K562 (cell line): ENCODE measurements around the gene CXCL13. TPM values are rescaled to one million over a fixed set of nuclear protein-coding genes. Genes with fewer than 3 reads are reported as not detected.

Experiments used
- ATAC-seq: fragments of 200-7000 bp; cut with Tn5 transposase; 3 replicates; pipeline ENCODE4 v1.9.1; 2020; ENCODE audit warnings: moderate library complexity
- BruUV-seq: library from RNA; stranded (reverse); fragments of 400-500 nt; replicated peaks from 2 replicates; lab custom pipeline; 2021; lab: Mats Ljungman, UMichigan
- CTCF ChIA-PET: fragments of 300-600 bp; formaldehyde crosslinking; extraction: SDS; loops from one replicate; lab custom pipeline; 2021; ENCODE audit warnings: low intra/inter-chr PET ratio; lab: Yijun Ruan, JAX
- POLR2A ChIA-PET: fragments of 300-600, 350-650 bp; sonication (Branson Sonifier 250); formaldehyde crosslinking; extraction: SDS; loops from one replicate; lab custom pipeline; 2021; ENCODE audit warnings: antibody characterized with exemption, inconsistent platforms; lab: Yijun Ruan, JAX
- DNase-seq, 4 experiments: peaks; one replicate each; pipeline versions ENCODE4 v3.0.0 to v3.0.0-alpha.2; 2011 to 2018; ENCODE audit warnings: low spot score in 3 of 4, mixed read lengths in 3 of 4; ENCODE audit errors: extremely low read depth in 1 of 4
- FAIRE-seq: peaks from 2 replicates; lab custom pipeline; 2011; peaks lifted over from hg19 to GRCh38; lab: Jason Lieb, UNC
- H2AFZ ChIP-seq: 2 replicates; pipeline ENCODE4 v1.6.0; 2011; ENCODE audit warnings: low read depth, low read length, control low read depth, inconsistent platforms
- H3K27ac ChIP-seq: fragments of 200-600 bp; 3 replicates; pipeline ENCODE4 v1.8.0; 2011; ENCODE audit warnings: low read depth, mild to moderate bottlenecking, control low read depth, inconsistent platforms, low read length, moderate library complexity, mixed read lengths; ENCODE audit errors: extremely low read depth
- H3K27me3 ChIP-seq, 2 experiments: fragments of 300-600 bp in 1 of 2; 2 replicates in 1 of 2; 3 replicates in 1 of 2; pipeline versions ENCODE4 v1.6.0 to v1.8.0; 2011; ENCODE audit warnings: inconsistent platforms in 2 of 2, low read length in 2 of 2, mild to moderate bottlenecking in 1 of 2, mixed read lengths in 1 of 2, moderate library complexity in 1 of 2; ENCODE audit not compliant: control insufficient read depth in 2 of 2, insufficient read depth in 2 of 2
- H3K36me3 ChIP-seq: fragments of 300-600 bp; 3 replicates; pipeline ENCODE4 v1.8.0; 2011; ENCODE audit warnings: mild to moderate bottlenecking, low read length, inconsistent platforms; ENCODE audit not compliant: control insufficient read depth, insufficient read depth
- H3K4me1 ChIP-seq, 2 experiments: fragments of 200-600 bp in 1 of 2; replicated peaks in 1 of 2; 2 replicates in 1 of 2; 3 replicates in 1 of 2; pipeline versions ENCODE4 v1.5.1 to v1.8.0; 2011; ENCODE audit warnings: inconsistent platforms in 2 of 2, low read length in 2 of 2, mild to moderate bottlenecking in 1 of 2, mixed read lengths in 1 of 2, moderate library complexity in 1 of 2; ENCODE audit not compliant: control insufficient read depth in 2 of 2, insufficient read depth in 2 of 2
- H3K4me2 ChIP-seq: 2 replicates; pipeline ENCODE4 v1.6.1; 2011; ENCODE audit warnings: low read length, control low read depth, inconsistent platforms, mixed read lengths; ENCODE audit not compliant: insufficient read depth
- H3K4me3 ChIP-seq: fragments of 200-600 bp; sonication (generic), shearing (Covaris generic); 2 replicates; pipeline ENCODE4 v1.5.1; 2016; ENCODE audit warnings: control low read depth, inconsistent platforms
- H3K79me2 ChIP-seq: fragments of 200-600 bp; 3 replicates; pipeline ENCODE4 v1.8.0; 2011; ENCODE audit warnings: low read length, inconsistent platforms; ENCODE audit not compliant: control insufficient read depth, insufficient read depth
- H3K9ac ChIP-seq, 2 experiments: 2 replicates each; pipeline versions ENCODE4 v1.6.0 to v1.6.1; 2011; ENCODE audit warnings: low read depth in 2 of 2, low read length in 2 of 2, control low read depth in 1 of 2, inconsistent platforms in 1 of 2, mild to moderate bottlenecking in 1 of 2, mixed read lengths in 1 of 2; ENCODE audit not compliant: insufficient read depth in 1 of 2
- H3K9me1 ChIP-seq: one replicate; pipeline ENCODE4 v1.6.0; 2011; ENCODE audit warnings: inconsistent platforms, mild to moderate bottlenecking, low read length, moderate library complexity; ENCODE audit not compliant: control insufficient read depth, insufficient read depth
- H3K9me3 ChIP-seq: replicated peaks from 2 replicates; pipeline ENCODE4 v1.5.1; 2011; ENCODE audit warnings: low read depth, low read length, inconsistent platforms; ENCODE audit not compliant: control insufficient read depth, insufficient read depth
- H4K20me1 ChIP-seq: replicated peaks from 2 replicates; pipeline ENCODE4 v1.6.1; 2011; ENCODE audit warnings: low read length, inconsistent platforms, mixed read lengths; ENCODE audit not compliant: control insufficient read depth, insufficient read depth
- FOXP4 ChIP-seq: sonication (generic); formaldehyde crosslinking; IDR thresholded peaks from 2 replicates; pipeline ENCODE4 v1.8.0; 2022; ENCODE audit warnings: mild to moderate bottlenecking, missing genetic modification reagents, borderline replicate concordance
- MITF ChIP-seq: IDR thresholded peaks from 2 replicates; pipeline ENCODE4 v1.6.1; 2014; ENCODE audit warnings: antibody characterized with exemption
- NFIC ChIP-seq: fragments of 450-650 bp; IDR thresholded peaks from 2 replicates; pipeline ENCODE4 v1.6.1; 2017; ENCODE audit warnings: mild to moderate bottlenecking, inconsistent platforms
- SOX6 ChIP-seq: fragments of 450-650 bp; IDR thresholded peaks from 2 replicates; pipeline ENCODE4 v1.6.1; 2014; ENCODE audit warnings: mild to moderate bottlenecking
- SRSF1 ChIP-seq: fragments of 200-400 bp; formaldehyde crosslinking; IDR thresholded peaks from 2 replicates; pipeline ENCODE4 v1.6.1; 2017; ENCODE audit warnings: mild to moderate bottlenecking, low read depth, low read length, moderate library complexity
- ZKSCAN3 ChIP-seq: fragments of 250-450 bp; sonication (Bioruptor Pico); IDR thresholded peaks from 2 replicates; pipeline ENCODE4 v1.4.0; 2020
- ZMIZ1 ChIP-seq, 2 experiments: fragments of 150-350 bp in 1 of 2; IDR thresholded peaks; 2 replicates each; pipeline ENCODE4 v1.6.1; 2012 to 2016; ENCODE audit warnings: low read depth in 2 of 2, low read length in 2 of 2, mild to moderate bottlenecking in 1 of 2, moderate library complexity in 1 of 2
- ZNF41 ChIP-seq: fragments of 250-450 bp; sonication (Bioruptor Pico); conservative IDR thresholded peaks from 2 replicates; pipeline ENCODE4 v1.4.0; 2020; ENCODE audit warnings: mild to moderate bottlenecking
- ZNF445 ChIP-seq: fragments of 250-450 bp; sonication (Bioruptor Pico); IDR thresholded peaks from 2 replicates; pipeline ENCODE4 v1.4.0; 2020; ENCODE audit warnings: low read depth, mild to moderate bottlenecking, moderate library complexity
- ZZZ3 ChIP-seq: fragments of 450-650 bp; IDR thresholded peaks from 2 replicates; pipeline ENCODE4 v1.6.1; 2016; ENCODE audit warnings: antibody characterized with exemption, mild to moderate bottlenecking, moderate library complexity
- in situ Hi-C: fragments of 300-500 bp; cut with MboI; formaldehyde crosslinking; loops from 4 replicates; pipeline ENCODE4 v1.15.0; 2018; ENCODE audit warnings: inconsistent platforms, mixed read lengths
- intact Hi-C: fragments of 100-400 bp; cut with micrococcal nuclease; formaldehyde crosslinking; loops from 2 replicates; pipeline ENCODE4 v1.14.2; 2022
- polyA plus RNA-seq, 8 experiments: library from polyadenylated mRNA; depleted of rRNA in 4 of 8; stranded (reverse) in 5 of 8; unstranded in 3 of 8; fragments of >200 nt; fragmentation: Nextera tagmentation in 2 of 8; fragmentation: Illumina TruSeq in 1 of 8; extraction: Ambion mirVana in 2 of 8; extraction: Trizol in 1 of 8; gene quantifications; 2 replicates each; pipeline versions ENCODE4 v1.2.1 to v1.2.3, GENCODE V29; 2011 to 2014; ENCODE audit warnings: inconsistent platforms in 1 of 8, missing spikeins in 1 of 8
- total RNA-seq, 7 experiments: library from RNA; depleted of rRNA in 6 of 7; stranded (reverse); fragments of >200 nt in 6 of 7; fragmentation: Illumina TruSeq in 2 of 7; extraction: Trizol in 2 of 7; gene quantifications; 2 replicates each; pipeline versions ENCODE4 v1.2.1 to v1.2.3, GENCODE V29; 2011 to 2021; ENCODE audit warnings: low replicate concordance in 1 of 7

The CXCL13 gene
- total and polyA plus RNA-seq, 9 of the 15 experiments (the other 6 are each of a cell fraction or from before 2014, with no cell fraction given): not detected

GRCh38 chr4:77576351-77576750, 29.3 kb upstream of the CXCL13 start:
- DNase-seq (no peak), ATAC-seq (no peak), FAIRE-seq (no peak)
- H3K27ac ChIP-seq: no peak overlapping the region
- POLR2A ChIA-PET: interaction anchor here (0.6 kb wide), 1 partner anchor 43 kb away, joined by 3 read pairs; no protein-coding TSS in a partner anchor
- in situ Hi-C loops: no loop called here
- no peaks in the 10 kb centered on the region for H3K4me1 ChIP-seq
- no peaks in the 10 kb centered on the region for H3K27me3 ChIP-seq
- H3K9ac ChIP-seq: no peak overlapping the region
- H3K9me1 ChIP-seq: no peaks in the 10 kb centered on the region
- H4K20me1 ChIP-seq: no peaks in the 10 kb centered on the region
- CTCF ChIA-PET: no interaction called here
- no peak overlapping the region for H3K4me2 ChIP-seq
- no TSS peak for BruUV-seq
- H3K4me3 ChIP-seq: no peak overlapping the region
- no peaks in the 10 kb centered on the region for H3K9me3 ChIP-seq
- no peaks in the 10 kb centered on the region for H3K79me2 ChIP-seq
- H2AFZ ChIP-seq: no peak overlapping the region
- no peak for TF ChIP-seq SOX6
- no peak for TF ChIP-seq ZNF445 (CRISPR knock-in tag)
- TF ChIP-seq MITF: no peak
- no peak for TF ChIP-seq ZKSCAN3 (CRISPR knock-in tag)
- TF ChIP-seq ZNF41 (CRISPR knock-in tag): no peak
- no peak for TF ChIP-seq ZMIZ1 (IDR thresholded peaks at IDR 0.05; ENCODE audit: low read depth in 2 of 2, low read length in 2 of 2)
- no peak for TF ChIP-seq FOXP4 (CRISPR knock-in tag)
- no peak for TF ChIP-seq NFIC
- no peak for TF ChIP-seq SRSF1
- no peak for TF ChIP-seq ZZZ3
- TF ChIP-seq, all 486 proteins: peak for 0
- intact Hi-C loops: no loop called here
- H3K36me3 ChIP-seq: no peaks in the 10 kb centered on the region
